GM21381 (cell line): ENCODE results near the gene CFHR2.
"Not testable (repeated sequence)": the region's sequence is repeated elsewhere in the genome, so short reads cannot be mapped to it uniquely, and the experiment has no call there.

ENCODE experiments used
- ATAC-seq: cut with Tn5 transposase; IDR thresholded peaks from one replicate; pipeline ENCODE4 v1.9.1; 2021; ENCODE audit warnings: mild to moderate bottlenecking, moderate library complexity; ENCODE audit not compliant: unreplicated experiment

CFHR2 gene

DNA sequence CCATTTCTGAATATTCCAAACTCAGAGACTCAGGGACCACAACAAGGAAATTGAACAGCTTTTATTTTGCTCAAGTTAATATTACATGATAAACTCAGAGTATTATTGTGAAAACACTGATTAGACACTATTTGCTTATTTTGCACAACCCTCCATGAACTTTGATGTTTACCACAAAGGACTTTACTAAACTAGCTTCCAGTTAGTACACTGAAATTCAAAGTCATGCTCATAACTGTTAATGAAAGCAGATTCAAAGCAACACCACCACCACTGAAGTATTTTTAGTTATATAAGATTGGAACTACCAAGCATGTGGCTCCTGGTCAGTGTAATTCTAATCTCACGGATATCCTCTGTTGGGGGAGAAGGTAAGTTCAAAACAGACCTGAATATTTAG, at the start of gene CFHR2:
TSS of gene CFHR2 (plus strand) at position 171 of the 400 bp plus-strand sequence. CDS start at position 314, 143 bp downstream.
- ATAC-seq: not testable (repeated sequence)

DNA sequence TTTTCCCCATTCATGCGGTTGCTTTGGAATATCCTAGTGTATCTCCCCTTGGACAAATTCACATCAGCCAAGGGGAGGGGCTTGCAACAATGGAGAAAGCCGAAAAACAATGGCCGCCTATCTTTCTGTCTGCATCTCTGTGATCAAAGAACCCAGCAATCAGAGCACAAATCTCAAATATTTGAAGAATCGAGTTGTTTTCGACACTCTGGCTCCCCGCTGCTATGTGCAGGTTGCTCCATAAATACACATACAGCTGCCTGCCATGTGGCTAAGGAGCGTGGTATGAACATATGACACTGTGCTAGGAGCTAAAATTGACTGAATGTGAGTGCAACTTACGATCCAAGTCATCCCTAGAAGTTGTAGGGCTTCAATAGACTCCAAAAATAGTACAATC, 47.2 kb upstream of the CFHR2 start:
- ATAC-seq: no peak

DNA sequence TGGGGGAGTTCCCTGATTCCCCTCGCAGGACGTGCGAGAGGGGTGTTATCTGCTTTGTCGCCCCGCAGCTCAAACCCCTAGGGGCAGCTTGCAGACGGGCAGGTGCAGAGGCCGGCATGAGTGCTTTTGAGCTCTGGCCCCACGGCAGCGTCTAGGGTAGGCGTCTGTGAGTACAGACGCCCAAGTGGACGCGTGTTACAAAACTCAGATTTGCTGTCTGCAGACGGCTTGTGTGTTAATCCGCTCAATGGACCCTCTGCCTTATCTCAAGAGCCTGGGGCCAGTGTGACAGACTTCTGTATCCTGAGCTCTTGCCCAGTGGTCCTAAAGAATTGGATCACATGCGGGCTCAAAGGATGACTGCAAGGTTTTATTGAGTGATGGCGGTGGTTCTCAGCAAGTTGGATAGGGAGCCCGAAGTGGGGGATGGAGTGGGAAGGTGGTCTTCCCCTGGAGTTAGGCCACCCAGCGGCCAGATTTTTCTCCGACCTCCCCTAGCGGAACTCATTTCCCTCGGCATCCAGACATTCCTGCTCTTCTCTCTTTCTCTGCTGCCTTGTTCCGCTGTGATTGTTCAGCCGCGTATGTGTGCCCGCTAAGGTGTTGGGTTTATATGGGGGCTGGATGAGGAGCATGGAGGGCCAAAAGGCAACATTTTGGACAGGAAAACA, 46.2 kb upstream of the CFHR2 start:
- ATAC-seq: no peak

DNA sequence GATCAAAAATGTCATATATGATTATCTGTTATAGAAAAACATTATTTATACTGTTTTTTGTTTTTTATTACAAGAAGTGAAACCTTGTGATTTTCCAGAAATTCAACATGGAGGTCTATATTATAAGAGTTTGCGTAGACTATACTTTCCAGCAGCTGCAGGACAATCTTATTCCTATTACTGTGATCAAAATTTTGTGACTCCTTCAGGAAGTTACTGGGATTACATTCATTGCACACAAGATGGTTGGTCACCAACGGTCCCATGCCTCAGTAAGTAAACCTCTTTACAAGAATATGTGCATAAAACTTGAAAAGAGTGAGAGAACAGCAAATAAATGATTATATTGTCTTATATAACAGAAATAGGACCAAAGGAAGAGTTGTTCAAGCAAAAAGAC, 41.2 kb upstream of the CFHR2 start:
- no peak for ATAC-seq

DNA sequence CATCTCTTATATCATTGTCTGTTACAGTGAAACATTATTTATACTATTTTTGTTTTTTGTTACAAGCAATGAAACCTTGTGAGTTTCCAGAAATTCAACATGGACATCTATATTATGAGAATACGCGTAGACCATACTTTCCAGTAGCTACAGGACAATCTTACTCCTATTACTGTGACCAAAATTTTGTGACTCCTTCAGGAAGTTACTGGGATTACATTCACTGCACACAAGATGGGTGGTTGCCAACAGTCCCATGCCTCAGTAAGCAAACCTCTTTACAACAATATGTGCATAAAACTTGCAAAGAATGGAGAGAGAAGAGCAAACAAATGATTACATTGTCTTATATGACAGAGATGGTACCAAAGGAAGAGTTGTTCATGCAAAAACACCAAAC, 33.3 kb upstream of the CFHR2 start:
- ATAC-seq: no peak

DNA sequence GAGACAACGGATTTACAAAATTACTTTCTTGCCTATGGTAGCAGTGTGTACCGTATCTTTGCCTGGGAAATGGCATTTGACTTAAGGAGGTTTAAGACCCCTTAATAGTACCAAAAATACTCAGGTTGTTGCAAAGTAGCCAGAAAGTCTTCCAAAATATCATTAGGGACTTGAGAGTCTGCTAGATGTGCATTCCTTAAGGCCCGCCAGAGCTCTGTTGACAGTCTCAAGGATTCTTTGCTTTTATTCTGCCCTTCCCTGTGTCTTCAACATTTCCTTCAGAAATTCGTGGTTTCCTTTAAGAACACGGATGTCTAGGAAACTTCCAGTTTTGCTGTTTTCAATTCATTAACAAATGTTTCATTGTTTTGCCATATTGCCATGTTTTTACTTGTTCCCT, 31.3 kb upstream of the CFHR2 start:
- ATAC-seq: not testable (repeated sequence)

DNA sequence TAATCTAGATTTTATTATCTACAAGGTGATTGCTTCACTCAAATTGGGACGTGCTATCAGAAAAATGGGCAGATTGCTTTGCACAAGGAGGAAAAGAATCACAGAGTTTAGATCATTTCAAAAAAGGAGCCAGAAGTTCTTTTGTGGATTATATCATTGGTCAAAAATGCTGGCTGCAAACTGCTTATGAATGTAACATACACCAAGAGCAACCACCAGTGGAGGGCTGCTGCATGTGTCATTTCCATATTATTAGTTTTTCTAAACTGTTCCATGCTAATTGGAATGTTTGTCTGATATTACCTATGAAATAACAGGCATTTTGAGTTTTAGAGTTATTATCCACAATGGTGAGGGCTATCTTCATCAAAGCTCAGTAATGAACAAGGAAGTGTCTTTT, 16.7 kb upstream of the CFHR2 start:
- ATAC-seq: not testable (repeated sequence)

DNA sequence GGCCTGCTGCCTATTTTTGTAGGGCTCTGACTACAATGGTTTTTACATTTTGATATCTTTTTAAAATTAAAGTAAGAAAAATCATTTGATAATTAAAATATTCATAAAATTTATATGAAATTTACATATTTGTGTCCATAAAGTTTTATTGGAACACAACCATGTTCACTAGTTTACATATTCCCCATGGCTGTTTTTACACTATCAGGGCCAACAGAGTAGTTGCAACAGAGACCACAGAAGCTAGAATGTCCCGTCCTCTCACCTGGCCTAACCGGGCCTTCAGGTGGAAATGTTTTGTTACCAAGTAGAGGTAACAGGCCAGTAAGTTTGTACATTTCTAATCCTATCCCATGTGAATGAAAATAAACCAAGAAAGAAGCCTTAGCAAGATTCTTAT, 10.7 kb upstream of the CFHR2 start:
- ATAC-seq: not testable (repeated sequence)

DNA sequence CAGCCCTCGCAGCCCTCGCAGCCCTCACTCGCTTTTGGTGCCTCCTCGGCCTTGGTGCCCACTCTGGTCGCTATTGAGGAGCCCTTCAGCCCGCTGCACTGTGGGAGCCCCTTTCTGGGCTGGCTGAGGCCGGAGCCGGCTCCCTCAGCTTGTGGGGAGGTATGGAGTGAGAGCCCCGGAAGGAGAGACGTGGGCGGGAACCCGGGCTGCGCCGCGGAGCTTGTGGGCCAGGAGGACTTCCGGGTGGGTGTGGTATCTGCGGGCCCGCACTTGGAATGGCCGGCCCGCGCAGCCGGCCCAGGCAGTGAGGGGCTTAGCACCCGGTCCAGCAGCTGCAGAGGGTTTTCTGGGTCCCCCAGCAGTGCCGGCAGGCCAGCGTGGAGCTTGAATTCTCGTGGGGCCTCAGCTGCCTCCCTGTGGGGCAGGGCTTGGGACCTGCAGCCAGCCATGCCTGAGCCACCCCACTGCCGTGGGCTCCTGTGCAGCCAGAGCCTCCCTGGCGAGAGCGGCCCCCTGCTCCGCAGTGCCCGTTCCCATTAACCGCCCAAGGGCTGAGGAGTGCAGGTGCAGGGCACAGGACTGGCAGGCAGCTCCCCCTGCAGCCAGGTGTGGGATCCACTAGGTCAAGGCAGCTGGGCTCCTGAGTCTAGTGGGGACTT, 9.9 kb upstream of the CFHR2 start:
- ATAC-seq: no peak

DNA sequence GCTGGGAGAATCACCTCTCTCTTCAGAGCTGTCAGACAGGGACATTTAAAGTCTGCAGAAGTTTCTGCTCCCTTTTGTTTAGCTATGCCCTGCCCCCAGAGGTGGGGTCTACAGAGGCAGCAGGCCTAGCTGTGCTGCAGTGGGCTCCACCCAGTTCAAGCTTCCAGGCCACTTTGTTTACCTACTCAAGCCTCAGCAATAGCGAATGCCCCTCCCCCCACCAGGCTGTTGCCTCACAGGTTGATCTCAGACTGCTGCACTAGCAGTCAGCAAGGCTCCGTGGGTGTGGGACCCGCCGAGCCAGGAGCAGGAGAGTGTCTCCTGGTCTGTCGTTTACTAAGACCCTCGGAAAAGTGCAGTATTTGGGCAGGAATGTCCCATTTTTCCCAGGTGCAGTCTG, 2.1 kb upstream of the CFHR2 start:
- not testable (repeated sequence) for ATAC-seq

DNA sequence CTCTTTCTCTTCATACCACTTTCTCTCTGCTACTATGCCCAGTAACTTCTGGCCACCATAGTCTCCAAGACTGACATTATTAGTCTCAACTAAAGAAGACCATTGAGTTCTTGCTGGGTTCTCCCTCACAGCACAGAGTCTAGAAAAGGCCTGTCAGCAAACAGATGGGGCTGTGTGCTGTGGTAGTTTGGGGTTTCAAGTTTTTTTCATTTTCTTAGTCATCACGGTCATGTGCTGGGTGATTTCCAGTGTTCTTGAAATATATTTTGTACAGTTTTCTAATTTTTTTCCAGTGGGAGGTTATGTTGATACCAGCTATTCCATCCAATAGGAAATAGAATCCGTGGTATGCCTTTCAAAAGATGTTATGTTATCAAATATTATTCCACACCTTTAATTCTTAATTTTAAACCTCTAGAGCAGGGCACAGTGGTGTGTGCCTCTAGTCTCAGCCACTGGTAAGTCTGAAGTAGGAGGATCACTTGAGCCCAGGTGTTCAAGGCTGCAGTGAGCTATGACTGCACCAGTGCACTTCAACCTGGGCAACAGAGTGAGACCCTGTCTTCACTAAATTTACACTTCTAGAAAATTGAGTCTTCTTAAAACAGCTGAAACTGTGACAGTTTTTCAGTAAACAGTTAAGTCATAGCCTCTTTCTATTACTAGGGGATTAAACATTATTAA, 8.3 kb downstream of the CFHR2 start:
- peak; percentile 77 for ATAC-seq

DNA sequence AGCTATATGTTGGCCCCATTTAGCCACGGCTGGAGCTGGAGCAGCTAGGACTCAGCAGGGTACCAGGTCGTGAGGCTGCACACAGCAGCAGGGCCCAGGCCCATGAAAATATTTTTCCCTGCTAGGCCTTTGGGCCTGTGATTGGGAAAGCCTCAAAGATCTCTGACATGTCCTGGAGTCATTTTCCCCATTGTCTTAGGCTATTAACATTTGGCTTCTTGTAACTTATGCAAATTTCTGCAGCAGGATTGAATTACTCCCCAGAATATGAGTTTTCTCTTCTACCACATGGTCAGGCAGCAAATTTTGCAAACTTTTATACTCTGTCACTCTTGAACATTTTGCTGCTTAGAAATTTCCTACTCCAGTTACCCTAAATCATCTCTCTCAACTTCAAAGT, 11.2 kb downstream of the CFHR2 start:
- no peak for ATAC-seq

DNA sequence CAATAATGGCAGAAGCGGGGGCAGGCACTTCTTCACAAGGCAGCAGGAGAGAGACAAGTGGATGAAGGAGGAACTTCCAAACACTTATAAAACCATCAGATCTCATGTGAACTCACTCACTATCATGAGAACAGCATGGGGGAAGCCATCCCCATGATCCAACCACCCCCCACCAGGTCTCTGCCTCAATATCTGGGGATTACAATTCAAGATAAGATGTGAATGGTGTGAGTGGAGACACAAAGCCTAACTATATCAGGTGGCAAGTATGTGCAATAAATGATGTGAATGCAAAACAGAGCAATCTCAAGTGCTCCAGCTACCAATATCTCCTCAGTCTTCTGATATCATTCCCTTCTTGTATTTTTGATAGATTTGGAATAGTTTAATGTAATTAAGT, 12.4 kb downstream of the CFHR2 start:
- ATAC-seq: no peak

DNA sequence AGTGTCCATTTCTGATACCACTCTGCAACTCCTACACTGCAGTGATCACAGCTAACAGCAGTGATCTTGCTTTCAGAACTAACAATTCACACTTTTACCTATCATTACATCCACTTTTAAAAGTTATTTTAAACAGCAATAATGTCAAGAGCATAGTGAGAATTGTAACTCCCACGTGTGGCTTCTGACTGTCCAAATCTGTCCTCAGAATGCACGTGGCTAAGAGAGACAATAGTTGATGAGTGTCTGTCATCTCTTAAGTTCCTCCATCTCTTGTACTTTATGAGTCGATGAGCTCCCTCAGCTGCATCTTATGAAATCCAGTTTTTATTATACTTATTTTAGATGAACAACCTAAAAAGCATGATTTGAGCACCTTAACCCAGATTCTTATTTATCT, 17.3 kb downstream of the CFHR2 start:
- ATAC-seq: no peak

DNA sequence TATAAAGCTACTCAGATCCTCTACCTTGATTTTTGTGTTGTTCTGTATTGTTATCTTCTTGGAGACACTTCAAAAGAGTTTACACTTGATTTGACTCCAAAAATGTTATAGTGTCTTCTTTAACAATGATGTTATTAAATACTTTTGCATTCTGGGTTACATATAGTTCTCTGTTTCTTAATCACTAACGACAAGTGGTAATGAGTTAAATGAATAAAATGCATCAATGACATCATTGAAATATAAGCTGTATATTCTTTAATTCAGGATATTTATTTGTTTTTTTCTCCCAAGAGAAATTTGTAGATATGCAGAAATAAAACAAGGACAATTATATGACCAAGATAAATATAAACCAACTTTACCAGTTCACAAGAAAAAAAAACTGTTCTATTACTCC, 26.6 kb downstream of the CFHR2 start:
- ATAC-seq: no peak

DNA sequence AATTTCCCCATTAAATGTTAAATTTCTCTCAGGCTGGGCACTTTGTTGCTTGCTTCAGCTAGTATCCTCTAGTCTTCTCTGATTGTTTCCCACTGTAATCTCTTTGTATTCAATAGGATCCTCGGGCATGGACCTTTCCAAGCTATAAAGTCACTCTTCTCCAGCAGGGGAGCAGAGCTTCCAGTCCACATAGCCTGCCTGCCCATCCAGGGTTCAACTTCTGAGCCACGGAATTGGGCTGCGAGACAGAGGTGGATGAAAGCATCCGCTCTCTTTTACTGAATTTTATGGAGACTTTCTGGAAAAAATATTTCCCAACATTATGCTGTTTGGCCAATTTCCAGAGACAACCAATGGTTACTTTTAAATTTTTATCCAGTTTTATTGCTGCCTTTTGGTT, 32.7 kb downstream of the CFHR2 start:
- ATAC-seq: no peak

DNA sequence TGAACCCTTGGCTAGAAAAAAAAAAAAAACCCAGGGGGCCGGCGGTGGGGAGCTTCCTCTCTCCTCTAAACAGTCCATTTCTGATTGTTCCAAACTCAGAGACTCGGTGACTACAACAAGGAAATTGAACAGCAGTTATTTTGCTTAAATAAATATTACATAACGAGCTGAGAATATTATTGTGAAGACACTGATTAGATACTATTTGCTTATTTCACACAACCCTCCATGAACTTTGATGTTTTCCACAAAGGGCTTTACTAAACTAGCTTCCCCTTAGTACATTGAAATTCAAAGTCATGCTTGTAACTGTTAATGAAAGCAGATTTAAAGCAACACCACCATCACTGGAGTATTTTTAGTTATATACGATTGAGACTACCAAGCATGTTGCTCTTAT, 33.7 kb downstream of the CFHR2 start, which contains the start of gene CFHR5:
TSS of gene CFHR5 (plus strand) at position 279 of the 400 bp plus-strand sequence. CDS start at position 388, 109 bp downstream.
- ATAC-seq: no peak

DNA sequence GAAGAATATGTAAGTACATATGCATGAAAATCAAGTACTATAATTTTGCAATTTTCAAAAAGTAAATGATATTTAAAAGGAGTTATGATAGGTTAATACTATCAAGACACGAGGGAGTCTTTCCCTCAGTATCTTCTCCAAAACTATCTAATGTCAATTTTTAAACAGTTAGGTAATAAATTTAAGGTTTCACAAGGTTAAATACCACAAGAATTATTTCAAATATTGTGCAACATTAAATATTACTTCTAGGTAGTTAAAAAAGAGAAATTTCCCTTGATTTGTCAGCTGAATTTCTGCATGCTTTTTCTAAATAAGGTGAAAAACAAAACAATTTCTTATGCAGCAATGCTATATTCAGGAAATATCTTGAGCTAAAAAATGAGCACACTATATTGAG, 37.3 kb downstream of the CFHR2 start:
- no peak for ATAC-seq

DNA sequence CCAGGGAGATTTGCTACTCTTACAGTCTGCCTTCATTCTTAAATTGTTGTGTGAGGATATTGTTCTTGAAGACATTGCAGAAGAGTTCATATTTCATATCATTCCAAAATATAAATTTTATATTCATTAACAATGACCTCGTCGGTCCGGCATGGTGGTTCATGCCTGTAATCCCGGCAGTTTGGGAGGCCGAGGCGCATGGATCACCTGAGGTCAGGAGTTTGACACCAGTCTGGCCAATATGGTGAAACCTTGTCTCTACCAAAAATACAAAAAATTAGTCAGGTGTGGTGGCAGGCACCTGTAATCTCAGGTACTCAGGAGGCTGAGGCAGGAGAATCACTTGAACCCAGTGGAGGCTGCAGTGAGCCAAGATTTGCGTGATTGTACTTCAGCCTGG, 38.7 kb downstream of the CFHR2 start:
- ATAC-seq: not testable (repeated sequence)

DNA sequence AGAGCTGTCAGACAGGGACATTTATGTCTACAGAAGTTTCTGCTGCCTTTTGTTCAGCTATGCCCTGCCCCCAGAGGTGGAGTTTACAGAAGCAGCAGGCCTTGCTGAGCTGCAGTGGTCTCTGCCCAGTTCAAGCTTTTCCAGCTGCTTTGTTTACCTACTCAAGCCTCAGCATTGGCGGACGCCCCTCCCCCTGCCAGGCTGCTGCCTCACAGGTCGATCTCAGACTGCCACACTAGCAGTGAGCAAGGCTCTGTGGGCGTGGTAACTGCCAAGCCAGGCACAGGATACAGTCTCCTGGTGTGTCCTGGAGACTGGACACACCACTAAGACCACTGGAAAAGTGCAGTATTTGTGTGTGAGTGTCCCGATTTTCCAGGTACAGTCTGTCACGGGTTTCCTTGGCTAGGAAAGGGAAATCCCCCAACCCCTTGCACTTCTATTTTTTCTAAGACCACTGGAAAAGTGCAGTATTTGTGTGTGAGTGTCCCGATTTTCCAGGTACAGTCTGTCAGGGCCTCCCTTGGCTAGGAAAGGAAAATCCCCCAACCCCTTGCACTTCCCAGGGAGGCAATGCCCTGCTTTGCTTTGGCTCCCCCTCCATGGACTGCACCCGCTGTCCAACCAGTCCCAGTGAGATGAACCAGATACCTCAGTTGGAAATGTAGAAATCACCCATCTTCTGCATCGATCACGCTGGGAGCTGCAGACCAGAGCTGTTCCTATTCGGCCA, 48.5 kb downstream of the CFHR2 start:
- not testable (repeated sequence) for ATAC-seq

DNA sequence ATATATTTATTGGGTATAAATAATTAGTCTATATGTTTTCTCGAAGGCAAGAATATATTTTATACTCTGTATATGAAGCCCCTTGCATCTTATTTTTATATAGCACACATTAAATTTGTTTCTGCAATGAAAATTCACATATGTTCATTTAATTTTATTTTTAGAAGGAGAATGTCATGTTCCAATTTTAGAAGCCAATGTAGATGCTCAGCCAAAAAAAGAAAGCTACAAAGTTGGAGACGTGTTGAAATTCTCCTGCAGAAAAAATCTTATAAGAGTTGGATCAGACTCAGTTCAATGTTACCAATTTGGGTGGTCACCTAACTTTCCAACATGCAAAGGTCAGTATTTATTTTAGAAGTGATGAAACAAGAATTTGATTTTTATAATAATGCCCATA, 50.4 kb downstream of the CFHR2 start:
- no peak for ATAC-seq
